ENCODE results near the gene NOS1AP.

The NOS1AP gene

GRCh38 chr1:162270016-162270770 lies 200.7 kb downstream of the NOS1AP start:
- TF ChIP-seq, protein P1, sequence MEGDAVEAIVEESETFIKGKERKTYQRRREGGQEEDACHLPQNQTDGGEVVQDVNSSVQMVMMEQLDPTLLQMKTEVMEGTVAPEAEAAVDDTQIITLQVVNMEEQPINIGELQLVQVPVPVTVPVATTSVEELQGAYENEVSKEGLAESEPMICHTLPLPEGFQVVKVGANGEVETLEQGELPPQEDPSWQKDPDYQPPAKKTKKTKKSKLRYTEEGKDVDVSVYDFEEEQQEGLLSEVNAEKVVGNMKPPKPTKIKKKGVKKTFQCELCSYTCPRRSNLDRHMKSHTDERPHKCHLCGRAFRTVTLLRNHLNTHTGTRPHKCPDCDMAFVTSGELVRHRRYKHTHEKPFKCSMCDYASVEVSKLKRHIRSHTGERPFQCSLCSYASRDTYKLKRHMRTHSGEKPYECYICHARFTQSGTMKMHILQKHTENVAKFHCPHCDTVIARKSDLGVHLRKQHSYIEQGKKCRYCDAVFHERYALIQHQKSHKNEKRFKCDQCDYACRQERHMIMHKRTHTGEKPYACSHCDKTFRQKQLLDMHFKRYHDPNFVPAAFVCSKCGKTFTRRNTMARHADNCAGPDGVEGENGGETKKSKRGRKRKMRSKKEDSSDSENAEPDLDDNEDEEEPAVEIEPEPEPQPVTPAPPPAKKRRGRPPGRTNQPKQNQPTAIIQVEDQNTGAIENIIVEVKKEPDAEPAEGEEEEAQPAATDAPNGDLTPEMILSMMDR (IDR thresholded peaks at IDR 0.05; ENCODE audit: control insufficient read depth, extremely low read depth, insufficient read depth), result no peak
- H3K4me3 ChIP-seq (ENCODE audit: low read depth, low read length), result no peak overlapping the region
- DNase-seq (ENCODE audit: low read depth), result no peak

DNA sequence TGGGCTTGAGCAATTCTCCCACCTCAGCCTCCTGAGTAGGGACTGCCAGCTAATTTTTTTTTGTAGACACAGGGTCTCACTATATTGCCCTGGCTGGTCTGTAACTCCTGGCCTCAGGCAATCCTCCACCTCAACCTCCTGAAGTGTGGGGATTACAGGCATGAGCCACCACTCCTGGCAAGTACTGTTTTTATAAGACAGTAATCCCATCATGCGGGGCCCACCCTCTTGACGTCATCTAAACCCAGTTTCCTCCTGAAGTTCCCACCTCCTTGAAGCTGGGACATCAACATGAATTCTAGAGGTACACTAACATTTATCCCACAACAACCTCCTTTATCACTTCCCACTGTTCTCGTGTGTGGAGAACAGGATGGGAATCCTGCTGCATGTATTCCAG lies 202.5 kb downstream of the NOS1AP start:
- TF ChIP-seq, protein P1 (IDR thresholded peaks at IDR 0.05; ENCODE audit: control insufficient read depth, extremely low read depth, insufficient read depth), result no peak
- no peak overlapping the region for H3K4me3 ChIP-seq (ENCODE audit: low read depth, low read length)
- DNase-seq (ENCODE audit: low read depth), result no peak

- DNase-seq (ENCODE audit: low read depth), result no peak
- TF ChIP-seq, protein P1 (IDR thresholded peaks at IDR 0.05; ENCODE audit: control insufficient read depth, extremely low read depth, insufficient read depth), result no peak
- H3K4me3 ChIP-seq (ENCODE audit: low read depth, low read length), result no peak overlapping the region
Measured at GRCh38 chr1:162272419-162272818, 202.9 kb downstream of the NOS1AP start.

DNA sequence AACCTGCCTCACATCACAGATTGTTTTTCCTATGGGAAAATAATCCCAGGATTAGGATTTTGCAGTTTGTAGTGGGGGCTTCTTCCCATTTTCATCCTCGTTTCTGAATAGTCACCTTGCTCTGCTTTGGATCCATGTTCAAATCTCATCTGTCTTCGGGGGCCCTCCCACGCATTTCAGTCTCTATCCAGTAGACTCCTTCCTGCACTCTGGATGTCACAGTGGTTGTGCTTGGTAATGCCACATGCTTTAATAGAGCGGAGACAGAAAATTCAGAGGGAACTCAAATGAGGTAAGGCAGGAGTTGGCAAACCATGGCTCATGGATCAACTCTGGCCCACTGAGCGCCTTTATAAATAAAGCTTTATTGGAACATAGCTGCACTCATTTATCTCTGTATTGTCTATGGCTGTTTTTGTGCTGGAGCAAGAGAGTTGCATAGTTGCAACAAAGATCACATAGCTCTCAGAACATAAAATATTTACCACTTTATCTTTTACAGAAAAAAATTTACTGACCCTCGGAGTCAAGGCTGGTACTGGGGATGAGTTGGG lies 206.2 kb downstream of the NOS1AP start:
- no peak overlapping the region for H3K4me3 ChIP-seq (ENCODE audit: low read depth, low read length)
- DNase-seq (ENCODE audit: low read depth), result no peak
- TF ChIP-seq, protein P1 (IDR thresholded peaks at IDR 0.05; ENCODE audit: control insufficient read depth, extremely low read depth, insufficient read depth), result no peak

GRCh38 chr1:162276493-162276892 lies 207.0 kb downstream of the NOS1AP start:
- no peak overlapping the region for H3K4me3 ChIP-seq (ENCODE audit: low read depth, low read length)
- DNase-seq (ENCODE audit: low read depth), result no peak
- TF ChIP-seq, protein P1 (IDR thresholded peaks at IDR 0.05; ENCODE audit: control insufficient read depth, extremely low read depth, insufficient read depth), result peak; percentile 66

GRCh38 chr1:162279136-162279498 lies 209.6 kb downstream of the NOS1AP start:
- DNase-seq (ENCODE audit: low read depth), result no peak
- H3K4me3 ChIP-seq (ENCODE audit: low read depth, low read length), result no peak overlapping the region
- TF ChIP-seq, protein P1 (IDR thresholded peaks at IDR 0.05; ENCODE audit: control insufficient read depth, extremely low read depth, insufficient read depth), result no peak

DNA sequence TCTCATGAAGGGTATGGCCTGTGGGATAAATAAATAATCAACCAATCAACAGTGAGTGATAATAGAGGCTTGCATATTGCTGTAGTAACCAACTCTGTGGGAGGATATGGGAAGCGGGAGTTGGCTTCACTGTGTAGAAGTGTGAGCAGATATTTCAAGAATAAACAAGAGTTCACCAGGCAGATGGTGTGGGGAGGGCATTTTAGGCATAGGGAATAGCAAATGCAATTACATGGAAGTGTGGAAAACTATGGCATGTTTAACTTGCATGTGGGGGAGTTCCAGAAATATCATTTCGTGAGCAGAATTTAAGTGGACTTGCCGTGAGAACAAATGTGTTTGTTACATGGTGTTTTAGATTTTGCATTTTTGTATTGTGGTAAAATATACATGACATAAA lies 211.9 kb downstream of the NOS1AP start:
- H3K4me3 ChIP-seq (ENCODE audit: low read depth, low read length), result no peak overlapping the region
- TF ChIP-seq, protein P1 (IDR thresholded peaks at IDR 0.05; ENCODE audit: control insufficient read depth, extremely low read depth, insufficient read depth), result no peak
- DNase-seq (ENCODE audit: low read depth), result no peak
